ENCODE results near the gene CTDSPL2.

DNA sequence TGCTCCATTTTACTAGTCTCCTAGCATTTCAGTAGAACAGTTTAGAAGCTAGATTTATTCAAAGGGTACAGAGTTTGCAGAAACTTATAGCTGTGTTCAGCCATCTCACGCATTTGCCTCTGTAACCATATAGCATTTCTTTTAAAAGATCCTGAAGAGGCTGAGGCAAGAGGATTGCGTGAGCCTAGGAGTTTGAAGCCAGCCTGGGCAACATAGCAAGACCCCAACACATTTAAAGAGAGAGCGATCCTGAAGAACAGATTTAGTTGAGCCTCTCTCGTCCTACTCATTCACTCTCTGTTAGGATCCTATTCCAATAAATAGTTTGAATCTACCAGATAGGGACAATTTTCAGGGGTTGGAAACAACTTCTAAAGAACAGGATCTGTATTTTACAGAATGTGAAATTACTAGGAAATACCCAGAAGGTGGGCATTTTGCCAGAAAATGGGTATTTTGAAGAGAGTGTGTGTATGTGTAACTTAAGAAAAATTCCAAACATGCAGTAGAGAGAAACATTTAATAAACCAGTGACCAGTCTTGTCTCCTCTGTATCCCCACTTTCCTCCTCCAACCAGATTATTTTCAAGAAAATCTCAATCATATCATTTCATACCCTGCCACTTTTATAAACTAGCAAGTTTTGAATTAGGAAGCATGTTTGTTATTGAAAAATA is 114.0 kb downstream of the CTDSPL2 start:
- TF ChIP-seq, protein P1, sequence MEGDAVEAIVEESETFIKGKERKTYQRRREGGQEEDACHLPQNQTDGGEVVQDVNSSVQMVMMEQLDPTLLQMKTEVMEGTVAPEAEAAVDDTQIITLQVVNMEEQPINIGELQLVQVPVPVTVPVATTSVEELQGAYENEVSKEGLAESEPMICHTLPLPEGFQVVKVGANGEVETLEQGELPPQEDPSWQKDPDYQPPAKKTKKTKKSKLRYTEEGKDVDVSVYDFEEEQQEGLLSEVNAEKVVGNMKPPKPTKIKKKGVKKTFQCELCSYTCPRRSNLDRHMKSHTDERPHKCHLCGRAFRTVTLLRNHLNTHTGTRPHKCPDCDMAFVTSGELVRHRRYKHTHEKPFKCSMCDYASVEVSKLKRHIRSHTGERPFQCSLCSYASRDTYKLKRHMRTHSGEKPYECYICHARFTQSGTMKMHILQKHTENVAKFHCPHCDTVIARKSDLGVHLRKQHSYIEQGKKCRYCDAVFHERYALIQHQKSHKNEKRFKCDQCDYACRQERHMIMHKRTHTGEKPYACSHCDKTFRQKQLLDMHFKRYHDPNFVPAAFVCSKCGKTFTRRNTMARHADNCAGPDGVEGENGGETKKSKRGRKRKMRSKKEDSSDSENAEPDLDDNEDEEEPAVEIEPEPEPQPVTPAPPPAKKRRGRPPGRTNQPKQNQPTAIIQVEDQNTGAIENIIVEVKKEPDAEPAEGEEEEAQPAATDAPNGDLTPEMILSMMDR (conservative IDR thresholded peaks at IDR 0.05; ENCODE audit: low read length) = no peak
- TF ChIP-seq EZH2phosphoT487 (IDR thresholded peaks at IDR 0.05; ENCODE audit: borderline replicate concordance) = no peak

All from Loucy (cell line).